ENCODE data around the gene CNOT11. TPM values are rescaled to one million over a fixed set of nuclear protein-coding genes. Genes with fewer than 3 reads are reported as not detected.

Gene CNOT11
- total and polyA plus RNA-seq, 2 of the 4 experiments (the other 2 are of a cell fraction), result 36.4 to 55.8 TPM

DNA sequence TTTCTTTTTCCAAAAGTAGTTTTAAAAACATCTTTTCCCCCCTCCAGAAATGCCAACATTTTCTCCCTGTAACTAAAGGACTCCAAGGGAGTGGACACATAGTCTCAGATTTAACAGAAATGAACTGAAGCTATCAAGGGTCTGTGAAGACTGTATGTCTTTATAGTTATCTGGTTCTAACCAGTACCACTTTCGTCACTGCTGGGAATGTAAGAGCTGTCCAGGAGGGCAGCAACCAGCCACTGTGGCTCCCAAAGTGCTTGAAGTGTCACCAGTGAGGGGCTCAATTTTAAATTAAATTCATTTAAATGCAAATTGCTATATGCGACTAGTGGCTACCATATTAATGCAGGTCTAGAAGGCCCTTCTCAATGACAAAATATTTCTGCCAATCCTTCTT, 40.9 kb downstream of the CNOT11 start:
- Histone ChIP-seq H2BK5ac (ENCODE audit: low read depth, low read length, poor library complexity, severe bottlenecking) (no peak overlapping the region), H3K4ac (ENCODE audit: low read depth, low read length) (no peak overlapping the region), H2AFZ (replicated peaks; ENCODE audit: low read length, poor library complexity) (no peak overlapping the region), H2AK9ac (replicated peaks; ENCODE audit: low read depth, low read length, poor library complexity) (no peak overlapping the region), H3K36me3 (ENCODE audit: control insufficient read depth, insufficient read depth, low read length) (peaks cover 6% of the 10 kb centered on the region), H2BK15ac (ENCODE audit: low read depth, low read length) (no peak overlapping the region), H2BK120ac (ENCODE audit: low read depth, low read length) (no peak overlapping the region), H3K9me3 (ENCODE audit: control insufficient read depth, insufficient read depth, low read length) (no peaks in the 10 kb centered on the region), H4K5ac (ENCODE audit: low read depth, low read length) (no peak overlapping the region), H3K9ac (ENCODE audit: low read depth, low read length) (no peak overlapping the region), H3K27ac (ENCODE audit: insufficient read depth, low read length) (no peak overlapping the region), H3K14ac (replicated peaks; ENCODE audit: low read depth, low read length) (no peak overlapping the region), H3K4me2 (ENCODE audit: low read depth, low read length) (no peak overlapping the region), H2BK20ac (ENCODE audit: low read depth, low read length) (no peak overlapping the region), H3K56ac (ENCODE audit: extremely low read depth, insufficient read depth, low read length) (no peak overlapping the region), H4K8ac (ENCODE audit: low read depth in 2 of 2, low read length in 2 of 2) (no peak overlapping the region), H3K9me1 (ENCODE audit: insufficient read depth, low read length) (peaks cover 2% of the 10 kb centered on the region; the same call in 1 of the 2 replicates), H4K20me1 (ENCODE audit: insufficient read depth, low read length) (peaks cover 27% of the 10 kb centered on the region; the same call in 1 of the 2 replicates), H2AK5ac (ENCODE audit: low read depth, low read length) (no peak overlapping the region), H3K4me3 (ENCODE audit: insufficient read depth, low read depth, low read length) (no peak overlapping the region), H3K18ac (ENCODE audit: low read depth, low read length) (no peak overlapping the region), H3K23ac (ENCODE audit: low read depth, low read length) (no peak overlapping the region), H3K79me1 (ENCODE audit: low read depth in 1 of 2, low read length in 2 of 2) (peaks cover 24 to 46% of the 10 kb centered on the region in 2 experiments), H4K91ac (ENCODE audit: insufficient read depth, low read depth, low read length) (no peak overlapping the region), H3K4me1 (ENCODE audit: control insufficient read depth, insufficient read depth, low read length) (peaks cover 6% of the 10 kb centered on the region), H3K27me3 (ENCODE audit: control insufficient read depth, insufficient read depth, low read length) (no peaks in the 10 kb centered on the region)
- dilution Hi-C loops (cut with HindIII; ENCODE audit: low sequenced_read_pairs, unreplicated experiment), result no loop called here
- in situ Hi-C loops (cut with MboI; ENCODE audit: low sequenced_read_pairs), result no loop called here
- BruUV-seq (replicated peaks), result no TSS peak
- TF ChIP-seq MAFK (IDR thresholded peaks at IDR 0.05; ENCODE audit: low read depth, low read length), result no peak
- TF ChIP-seq, protein P1, sequence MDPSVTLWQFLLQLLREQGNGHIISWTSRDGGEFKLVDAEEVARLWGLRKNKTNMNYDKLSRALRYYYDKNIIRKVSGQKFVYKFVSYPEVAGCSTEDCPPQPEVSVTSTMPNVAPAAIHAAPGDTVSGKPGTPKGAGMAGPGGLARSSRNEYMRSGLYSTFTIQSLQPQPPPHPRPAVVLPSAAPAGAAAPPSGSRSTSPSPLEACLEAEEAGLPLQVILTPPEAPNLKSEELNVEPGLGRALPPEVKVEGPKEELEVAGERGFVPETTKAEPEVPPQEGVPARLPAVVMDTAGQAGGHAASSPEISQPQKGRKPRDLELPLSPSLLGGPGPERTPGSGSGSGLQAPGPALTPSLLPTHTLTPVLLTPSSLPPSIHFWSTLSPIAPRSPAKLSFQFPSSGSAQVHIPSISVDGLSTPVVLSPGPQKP (IDR thresholded peaks at IDR 0.05; ENCODE audit: borderline replicate concordance, low read depth, low read length), result no peak
- no peak for TF ChIP-seq FOS (IDR thresholded peaks at IDR 0.05; ENCODE audit: low read depth, low read length)
- TF ChIP-seq SMC3 (IDR thresholded peaks at IDR 0.05; ENCODE audit: low read depth, low read length), result no peak
- no peak for TF ChIP-seq MXI1 (IDR thresholded peaks at IDR 0.05; ENCODE audit: borderline replicate concordance, low read depth, low read length)
- TF ChIP-seq, protein P2, sequence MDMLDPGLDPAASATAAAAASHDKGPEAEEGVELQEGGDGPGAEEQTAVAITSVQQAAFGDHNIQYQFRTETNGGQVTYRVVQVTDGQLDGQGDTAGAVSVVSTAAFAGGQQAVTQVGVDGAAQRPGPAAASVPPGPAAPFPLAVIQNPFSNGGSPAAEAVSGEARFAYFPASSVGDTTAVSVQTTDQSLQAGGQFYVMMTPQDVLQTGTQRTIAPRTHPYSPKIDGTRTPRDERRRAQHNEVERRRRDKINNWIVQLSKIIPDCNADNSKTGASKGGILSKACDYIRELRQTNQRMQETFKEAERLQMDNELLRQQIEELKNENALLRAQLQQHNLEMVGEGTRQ (IDR thresholded peaks at IDR 0.05; ENCODE audit: low read depth, low read length), result no peak
- no peak for TF ChIP-seq POLR2A (IDR thresholded peaks at IDR 0.05; ENCODE audit: low read depth, low read length)
- no peak for TF ChIP-seq CEBPB (IDR thresholded peaks at IDR 0.05; ENCODE audit: low read depth, low read length)
- no peak for TF ChIP-seq RCOR1 (IDR thresholded peaks at IDR 0.05; ENCODE audit: insufficient replicate concordance, low read length)
- no peak for TF ChIP-seq NFE2L2 (IDR thresholded peaks at IDR 0.05; ENCODE audit: low read depth, low read length)
- TF ChIP-seq CHD1 (IDR thresholded peaks at IDR 0.05; ENCODE audit: low read depth, low read length), result no peak
- TF ChIP-seq RFX5 (IDR thresholded peaks at IDR 0.05; ENCODE audit: low read depth, low read length), result no peak
- no peak for TF ChIP-seq BHLHE40 (IDR thresholded peaks at IDR 0.05; ENCODE audit: low read depth, low read length)
- TF ChIP-seq, protein P3, sequence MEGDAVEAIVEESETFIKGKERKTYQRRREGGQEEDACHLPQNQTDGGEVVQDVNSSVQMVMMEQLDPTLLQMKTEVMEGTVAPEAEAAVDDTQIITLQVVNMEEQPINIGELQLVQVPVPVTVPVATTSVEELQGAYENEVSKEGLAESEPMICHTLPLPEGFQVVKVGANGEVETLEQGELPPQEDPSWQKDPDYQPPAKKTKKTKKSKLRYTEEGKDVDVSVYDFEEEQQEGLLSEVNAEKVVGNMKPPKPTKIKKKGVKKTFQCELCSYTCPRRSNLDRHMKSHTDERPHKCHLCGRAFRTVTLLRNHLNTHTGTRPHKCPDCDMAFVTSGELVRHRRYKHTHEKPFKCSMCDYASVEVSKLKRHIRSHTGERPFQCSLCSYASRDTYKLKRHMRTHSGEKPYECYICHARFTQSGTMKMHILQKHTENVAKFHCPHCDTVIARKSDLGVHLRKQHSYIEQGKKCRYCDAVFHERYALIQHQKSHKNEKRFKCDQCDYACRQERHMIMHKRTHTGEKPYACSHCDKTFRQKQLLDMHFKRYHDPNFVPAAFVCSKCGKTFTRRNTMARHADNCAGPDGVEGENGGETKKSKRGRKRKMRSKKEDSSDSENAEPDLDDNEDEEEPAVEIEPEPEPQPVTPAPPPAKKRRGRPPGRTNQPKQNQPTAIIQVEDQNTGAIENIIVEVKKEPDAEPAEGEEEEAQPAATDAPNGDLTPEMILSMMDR (conservative IDR thresholded peaks at IDR 0.05; ENCODE audit: low read depth, low read length), result no peak
- TF ChIP-seq MAZ (IDR thresholded peaks at IDR 0.05; ENCODE audit: borderline replicate concordance, low read depth, low read length), result no peak
- TF ChIP-seq RAD21 (IDR thresholded peaks at IDR 0.05; ENCODE audit: low read length), result no peak
- POLR2A ChIA-PET (ENCODE audit: unreplicated experiment), result no interaction called here
- 100% methylated on average over 1 of the region's 2 CpGs; no CpG with 5 or more reads in 1 of the 2 experiments for WGBS, 2 experiments (ENCODE audit: extremely low coverage in 2 of 2, insufficient read length in 1 of 2)
- intact Hi-C loops (cut with micrococcal nuclease), result no loop called here
- ATAC-seq (ENCODE audit: low read depth) (no peak), DNase-seq (no peak)
- CTCF ChIA-PET, result no interaction called here
